Loucy (cell line): ENCODE measurements around the gene SDHD.

Experiments used
- H2AFZ ChIP-seq: fragments of 200-600 bp; sonication (generic); 2 replicates; pipeline ENCODE4 v1.6.0; 2016; ENCODE audit warnings: antibody characterized with exemption, mild to moderate bottlenecking, low read length, moderate library complexity
- H3F3A ChIP-seq: fragments of 200-600 bp; 2 replicates; pipeline ENCODE4 v1.6.0; 2016; ENCODE audit warnings: antibody characterized with exemption, low read depth, mild to moderate bottlenecking
- H3K27me3 ChIP-seq: fragments of 200-600 bp; sonication (generic); 2 replicates; pipeline ENCODE4 v1.6.1; 2014; ENCODE audit warnings: low read length, mild to moderate bottlenecking; ENCODE audit not compliant: insufficient read depth, poor library complexity, severe bottlenecking
- H3K36me3 ChIP-seq: fragments of 200-600 bp; sonication (generic); 2 replicates; pipeline ENCODE4 v1.6.1; 2016; ENCODE audit warnings: low read length; ENCODE audit not compliant: insufficient read depth
- H3K4me1 ChIP-seq: fragments of 200-600 bp; sonication (generic); 2 replicates; pipeline ENCODE4 v1.5.1; 2014; ENCODE audit warnings: low read length, mild to moderate bottlenecking; ENCODE audit not compliant: insufficient read depth, poor library complexity, severe bottlenecking
- H3K4me2 ChIP-seq: fragments of 200-600 bp; sonication (generic); 2 replicates; pipeline ENCODE4 v1.6.0; 2014; ENCODE audit warnings: antibody characterized with exemption, low read length, low read depth, mild to moderate bottlenecking; ENCODE audit not compliant: poor library complexity, severe bottlenecking
- H3K4me3 ChIP-seq: fragments of 200-600 bp; sonication (generic); 2 replicates; pipeline ENCODE4 v1.5.1; 2014; ENCODE audit warnings: low read length, mild to moderate bottlenecking, mixed read lengths; ENCODE audit not compliant: poor library complexity, severe bottlenecking
- H3K79me2 ChIP-seq: fragments of 200-600 bp; sonication (generic); 2 replicates; pipeline ENCODE4 v1.6.1; 2014; ENCODE audit warnings: low read length; ENCODE audit not compliant: insufficient read depth
- H3K9ac ChIP-seq: fragments of 200-600 bp; sonication (generic); 2 replicates; pipeline ENCODE4 v1.6.0; 2014; ENCODE audit warnings: mild to moderate bottlenecking, low read depth, low read length, moderate library complexity; ENCODE audit not compliant: poor library complexity, severe bottlenecking
- H3K9me2 ChIP-seq: fragments of 200-600 bp; sonication (generic); replicated peaks from 2 replicates; pipeline ENCODE4 v1.6.1; 2016; ENCODE audit warnings: low read depth, low read length, mixed read lengths
- H3K9me3 ChIP-seq: fragments of 200-600 bp; sonication (generic); 2 replicates; pipeline ENCODE4 v1.6.1; 2014; ENCODE audit warnings: mild to moderate bottlenecking, antibody characterized with exemption, low read length, low read depth; ENCODE audit not compliant: insufficient read depth
- H4K20me1 ChIP-seq: fragments of 200-600 bp; sonication (generic); 2 replicates; pipeline ENCODE4 v1.6.0; 2014; ENCODE audit warnings: antibody characterized with exemption, low read length, mild to moderate bottlenecking; ENCODE audit not compliant: insufficient read depth, poor library complexity, severe bottlenecking
- EZH2phosphoT487 ChIP-seq: fragments of 200-600 bp; IDR thresholded peaks from 2 replicates; pipeline ENCODE4 v1.6.1; 2018; ENCODE audit warnings: antibody characterized with exemption, mild to moderate bottlenecking, moderate library complexity, borderline replicate concordance
- TF ChIP-seq, protein P1 (sequence below): fragments of 200-600 bp; sonication (generic); conservative IDR thresholded peaks from 2 replicates; pipeline ENCODE4 v1.5.1; 2014; ENCODE audit warnings: mild to moderate bottlenecking, antibody characterized with exemption, low read length

The SDHD gene

DNA sequence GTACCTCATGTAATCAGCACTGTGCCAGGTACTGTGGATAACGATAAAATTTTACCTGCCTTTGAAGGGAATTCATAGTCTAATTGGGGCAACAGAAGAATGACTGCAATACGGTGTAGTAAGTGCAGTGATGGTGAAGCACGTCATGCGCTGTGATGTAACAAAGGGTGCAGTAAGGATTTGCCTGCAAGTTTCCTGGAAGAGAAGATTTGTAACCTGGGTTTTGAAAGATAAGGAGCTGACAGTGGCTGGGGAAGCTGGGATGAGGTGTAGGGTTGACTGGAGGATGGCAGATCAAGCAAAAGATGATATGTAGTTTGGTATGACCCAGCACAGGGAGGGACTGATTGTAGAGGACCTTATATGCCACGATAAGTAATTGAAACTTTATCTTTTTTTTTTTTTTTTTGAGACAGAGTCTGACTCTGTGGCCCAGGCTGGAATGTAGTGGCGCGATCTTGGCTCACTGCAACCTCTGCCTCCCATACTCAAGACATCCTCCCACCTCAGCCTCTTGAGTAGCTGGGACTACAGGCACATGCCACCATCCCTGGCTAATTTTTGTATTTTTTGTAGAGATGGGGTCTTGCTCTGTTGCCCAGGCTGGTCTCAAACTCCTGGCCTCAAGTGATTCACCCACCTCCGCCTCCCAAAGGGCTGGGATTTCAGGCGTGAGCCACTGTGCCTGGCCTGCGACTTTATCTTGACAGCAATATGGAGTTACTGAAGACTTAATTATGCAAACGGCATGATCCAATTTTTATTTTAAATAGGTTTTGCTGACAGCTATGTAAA, 11.3 kb downstream of the SDHD start:
- Histone ChIP-seq H3K4me1 (no peaks in the 10 kb centered on the region), H3K79me2 (no peaks in the 10 kb centered on the region), H3K9me3 (no peaks in the 10 kb centered on the region), H3K27me3 (no peaks in the 10 kb centered on the region), H3K4me2 (no peak overlapping the region), H3K9me2 (no peaks in the 10 kb centered on the region), H3K36me3 (peaks cover 10% of the 10 kb centered on the region; the same call in 1 of the 2 replicates), H3K4me3 (no peak overlapping the region), H4K20me1 (no peaks in the 10 kb centered on the region), H2AFZ (no peak overlapping the region), H3F3A (no peaks in the 10 kb centered on the region), H3K9ac (no peak overlapping the region)
- no peak for TF ChIP-seq EZH2phosphoT487
- TF ChIP-seq, protein P1, sequence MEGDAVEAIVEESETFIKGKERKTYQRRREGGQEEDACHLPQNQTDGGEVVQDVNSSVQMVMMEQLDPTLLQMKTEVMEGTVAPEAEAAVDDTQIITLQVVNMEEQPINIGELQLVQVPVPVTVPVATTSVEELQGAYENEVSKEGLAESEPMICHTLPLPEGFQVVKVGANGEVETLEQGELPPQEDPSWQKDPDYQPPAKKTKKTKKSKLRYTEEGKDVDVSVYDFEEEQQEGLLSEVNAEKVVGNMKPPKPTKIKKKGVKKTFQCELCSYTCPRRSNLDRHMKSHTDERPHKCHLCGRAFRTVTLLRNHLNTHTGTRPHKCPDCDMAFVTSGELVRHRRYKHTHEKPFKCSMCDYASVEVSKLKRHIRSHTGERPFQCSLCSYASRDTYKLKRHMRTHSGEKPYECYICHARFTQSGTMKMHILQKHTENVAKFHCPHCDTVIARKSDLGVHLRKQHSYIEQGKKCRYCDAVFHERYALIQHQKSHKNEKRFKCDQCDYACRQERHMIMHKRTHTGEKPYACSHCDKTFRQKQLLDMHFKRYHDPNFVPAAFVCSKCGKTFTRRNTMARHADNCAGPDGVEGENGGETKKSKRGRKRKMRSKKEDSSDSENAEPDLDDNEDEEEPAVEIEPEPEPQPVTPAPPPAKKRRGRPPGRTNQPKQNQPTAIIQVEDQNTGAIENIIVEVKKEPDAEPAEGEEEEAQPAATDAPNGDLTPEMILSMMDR, result no peak

DNA sequence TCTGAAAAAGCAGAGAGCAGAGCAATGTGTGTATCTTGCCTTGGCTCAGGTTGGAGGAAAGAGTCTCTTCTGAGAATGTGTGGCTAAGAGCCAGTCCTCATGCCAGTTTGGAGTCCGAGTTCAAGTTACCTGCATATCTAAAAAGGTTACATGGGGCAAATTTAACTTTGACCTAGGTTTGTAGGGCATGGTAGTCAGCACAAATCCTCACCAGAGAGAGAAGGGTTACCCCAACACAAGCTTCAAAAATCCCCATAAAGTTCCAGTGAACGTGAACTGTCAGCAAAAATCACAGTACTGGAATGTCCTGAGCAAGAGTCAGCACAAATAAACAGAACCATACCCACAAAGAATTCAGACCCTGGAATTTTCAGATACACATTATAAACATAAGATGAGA, 13.8 kb downstream of the SDHD start:
- Histone ChIP-seq H2AFZ (no peak overlapping the region), H3K4me3 (no peak overlapping the region), H3K9me2 (no peaks in the 10 kb centered on the region), H3K4me1 (no peaks in the 10 kb centered on the region), H4K20me1 (no peaks in the 10 kb centered on the region), H3K79me2 (no peaks in the 10 kb centered on the region), H3F3A (no peaks in the 10 kb centered on the region), H3K9me3 (no peaks in the 10 kb centered on the region), H3K4me2 (no peak overlapping the region), H3K27me3 (no peaks in the 10 kb centered on the region), H3K36me3 (peaks cover 4% of the 10 kb centered on the region; the same call in 1 of the 2 replicates), H3K9ac (no peak overlapping the region)
- TF ChIP-seq EZH2phosphoT487, result no peak
- TF ChIP-seq, protein P1, result no peak

DNA sequence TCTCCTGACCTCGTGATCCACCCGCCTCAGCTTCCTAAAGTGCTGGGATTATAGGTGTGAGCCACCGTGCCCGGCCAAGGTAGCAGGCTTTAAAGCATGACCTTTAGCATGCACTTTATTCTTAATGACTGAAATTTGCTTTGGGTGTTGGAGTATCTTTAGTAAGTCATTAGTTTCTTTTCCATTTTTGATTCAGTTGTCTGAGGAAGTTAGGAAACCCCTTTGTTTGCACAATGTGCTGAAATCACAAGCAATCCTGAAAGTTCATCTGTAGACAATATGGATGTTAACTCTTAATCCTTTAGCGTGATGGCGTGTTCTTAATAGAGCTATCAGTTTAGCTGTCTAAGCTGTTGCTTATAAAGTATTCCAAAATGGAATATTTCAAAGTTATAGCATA, 16.8 kb downstream of the SDHD start:
- Histone ChIP-seq H3K27me3 (no peaks in the 10 kb centered on the region), H3K4me1 (no peaks in the 10 kb centered on the region), H3K36me3 (no peaks in the 10 kb centered on the region), H3K4me2 (no peak overlapping the region), H4K20me1 (no peaks in the 10 kb centered on the region), H3K9me3 (no peaks in the 10 kb centered on the region), H3K9ac (no peak overlapping the region), H3K4me3 (no peak overlapping the region), H3K79me2 (no peaks in the 10 kb centered on the region), H3F3A (no peaks in the 10 kb centered on the region), H2AFZ (no peak overlapping the region), H3K9me2 (no peaks in the 10 kb centered on the region)
- no peak for TF ChIP-seq EZH2phosphoT487
- TF ChIP-seq, protein P1, result no peak
